Measurements from ENCODE around the gene GLTPD2.
A peak's percentile ranks its signal among the peaks of the same experiment; 100 is the strongest.

DNA sequence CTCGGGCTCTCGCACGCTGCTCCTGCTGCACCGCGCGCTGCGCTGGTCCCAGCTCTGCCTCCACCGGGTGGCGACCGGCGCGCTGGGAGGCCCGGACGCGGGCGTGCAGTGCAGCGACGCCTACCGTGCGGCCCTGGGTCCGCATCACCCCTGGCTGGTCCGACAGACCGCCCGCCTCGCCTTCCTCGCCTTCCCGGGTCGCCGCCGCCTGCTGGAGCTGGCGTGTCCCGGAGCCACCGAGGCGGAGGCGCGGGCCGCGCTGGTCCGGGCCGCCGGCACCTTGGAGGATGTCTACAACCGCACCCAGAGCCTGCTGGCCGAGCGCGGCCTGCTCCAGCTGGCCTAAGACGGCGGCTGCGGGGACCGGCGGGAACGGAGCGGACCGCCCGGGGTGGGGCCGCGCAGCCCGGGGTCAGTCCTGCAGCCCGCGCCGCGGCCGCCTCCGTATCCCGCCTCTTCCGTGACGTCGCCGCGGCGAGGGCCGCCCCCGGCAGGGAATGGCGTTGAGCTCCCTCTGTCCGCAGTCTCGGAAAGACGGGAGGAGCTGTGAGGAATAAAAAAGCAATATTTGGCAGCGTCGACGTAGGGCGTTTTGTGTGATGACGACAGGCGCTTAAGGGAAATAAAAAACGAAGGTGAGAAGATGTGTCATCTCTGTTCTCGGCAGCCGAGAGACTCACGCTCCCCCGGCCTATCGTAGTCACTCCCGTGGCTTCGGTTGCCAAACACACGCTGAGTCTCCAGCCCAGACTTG is 1.4 kb downstream of the GLTPD2 start:
- TF ChIP-seq, protein P1, sequence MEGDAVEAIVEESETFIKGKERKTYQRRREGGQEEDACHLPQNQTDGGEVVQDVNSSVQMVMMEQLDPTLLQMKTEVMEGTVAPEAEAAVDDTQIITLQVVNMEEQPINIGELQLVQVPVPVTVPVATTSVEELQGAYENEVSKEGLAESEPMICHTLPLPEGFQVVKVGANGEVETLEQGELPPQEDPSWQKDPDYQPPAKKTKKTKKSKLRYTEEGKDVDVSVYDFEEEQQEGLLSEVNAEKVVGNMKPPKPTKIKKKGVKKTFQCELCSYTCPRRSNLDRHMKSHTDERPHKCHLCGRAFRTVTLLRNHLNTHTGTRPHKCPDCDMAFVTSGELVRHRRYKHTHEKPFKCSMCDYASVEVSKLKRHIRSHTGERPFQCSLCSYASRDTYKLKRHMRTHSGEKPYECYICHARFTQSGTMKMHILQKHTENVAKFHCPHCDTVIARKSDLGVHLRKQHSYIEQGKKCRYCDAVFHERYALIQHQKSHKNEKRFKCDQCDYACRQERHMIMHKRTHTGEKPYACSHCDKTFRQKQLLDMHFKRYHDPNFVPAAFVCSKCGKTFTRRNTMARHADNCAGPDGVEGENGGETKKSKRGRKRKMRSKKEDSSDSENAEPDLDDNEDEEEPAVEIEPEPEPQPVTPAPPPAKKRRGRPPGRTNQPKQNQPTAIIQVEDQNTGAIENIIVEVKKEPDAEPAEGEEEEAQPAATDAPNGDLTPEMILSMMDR (IDR thresholded peaks at IDR 0.05) = peak in 3 of 4 experiments; percentile 88 to 93 (median 92)
- TF ChIP-seq EP300 (IDR thresholded peaks at IDR 0.05) = no peak
